A673 (cell line): Measurements from ENCODE around the gene WBP4.

Experiments
- EZH2 ChIP-seq: fragments of 200-600 bp; sonication (generic); IDR thresholded peaks from 2 replicates; pipeline ENCODE4 v1.6.1; 2017; ENCODE audit warnings: borderline replicate concordance, low read depth, mild to moderate bottlenecking, mixed read lengths, antibody characterized with exemption, low read length; ENCODE audit not compliant: poor library complexity, severe bottlenecking
- TF ChIP-seq, protein P1 (sequence below): fragments of 300-800, 200-600 bp; sonication (generic); conservative IDR thresholded peaks from 2 replicates; pipeline ENCODE4 v1.5.1; 2017; ENCODE audit warnings: low read depth, mild to moderate bottlenecking, antibody characterized with exemption, low read length, moderate library complexity, mixed read lengths

DNA sequence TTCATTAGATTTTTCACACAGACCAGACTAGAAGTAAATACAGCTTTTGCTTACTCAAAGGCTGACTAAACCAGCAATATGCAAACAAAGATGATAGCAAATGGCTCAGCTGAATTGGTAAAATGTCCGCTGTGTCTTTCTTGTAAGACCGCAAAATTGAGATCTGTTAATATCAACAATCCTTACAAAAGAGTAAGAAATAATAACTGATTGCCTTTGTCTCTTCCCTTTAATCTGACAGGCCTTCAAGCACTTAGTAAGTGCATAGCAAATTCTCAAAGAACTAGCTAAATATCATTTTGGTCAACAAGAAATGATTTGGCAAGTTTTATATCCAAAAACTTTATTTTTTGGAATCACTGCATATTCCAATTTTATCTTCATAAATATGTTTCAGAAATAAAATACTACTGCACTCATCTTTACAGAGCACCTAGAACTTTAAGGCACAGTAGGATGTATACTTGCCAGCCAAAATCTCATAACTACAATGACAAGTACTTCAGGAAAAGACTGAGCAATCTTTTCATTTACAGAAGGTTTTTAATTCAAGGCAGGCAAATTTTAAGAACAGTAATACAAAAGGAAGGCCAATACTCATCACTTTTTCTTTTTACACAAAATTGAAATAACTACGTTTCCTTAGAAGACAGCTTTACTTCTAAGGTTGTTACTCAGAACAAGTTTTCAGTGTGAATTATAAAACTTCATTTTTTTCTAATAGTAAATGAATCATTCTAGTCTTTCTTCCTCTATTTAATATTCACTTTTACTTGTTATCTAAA, 43.3 kb upstream of the WBP4 start:
- TF ChIP-seq, protein P1, sequence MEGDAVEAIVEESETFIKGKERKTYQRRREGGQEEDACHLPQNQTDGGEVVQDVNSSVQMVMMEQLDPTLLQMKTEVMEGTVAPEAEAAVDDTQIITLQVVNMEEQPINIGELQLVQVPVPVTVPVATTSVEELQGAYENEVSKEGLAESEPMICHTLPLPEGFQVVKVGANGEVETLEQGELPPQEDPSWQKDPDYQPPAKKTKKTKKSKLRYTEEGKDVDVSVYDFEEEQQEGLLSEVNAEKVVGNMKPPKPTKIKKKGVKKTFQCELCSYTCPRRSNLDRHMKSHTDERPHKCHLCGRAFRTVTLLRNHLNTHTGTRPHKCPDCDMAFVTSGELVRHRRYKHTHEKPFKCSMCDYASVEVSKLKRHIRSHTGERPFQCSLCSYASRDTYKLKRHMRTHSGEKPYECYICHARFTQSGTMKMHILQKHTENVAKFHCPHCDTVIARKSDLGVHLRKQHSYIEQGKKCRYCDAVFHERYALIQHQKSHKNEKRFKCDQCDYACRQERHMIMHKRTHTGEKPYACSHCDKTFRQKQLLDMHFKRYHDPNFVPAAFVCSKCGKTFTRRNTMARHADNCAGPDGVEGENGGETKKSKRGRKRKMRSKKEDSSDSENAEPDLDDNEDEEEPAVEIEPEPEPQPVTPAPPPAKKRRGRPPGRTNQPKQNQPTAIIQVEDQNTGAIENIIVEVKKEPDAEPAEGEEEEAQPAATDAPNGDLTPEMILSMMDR = no peak
- no peak for TF ChIP-seq EZH2
